ENCODE data around the gene SLC1A7.

Gene SLC1A7

DNA sequence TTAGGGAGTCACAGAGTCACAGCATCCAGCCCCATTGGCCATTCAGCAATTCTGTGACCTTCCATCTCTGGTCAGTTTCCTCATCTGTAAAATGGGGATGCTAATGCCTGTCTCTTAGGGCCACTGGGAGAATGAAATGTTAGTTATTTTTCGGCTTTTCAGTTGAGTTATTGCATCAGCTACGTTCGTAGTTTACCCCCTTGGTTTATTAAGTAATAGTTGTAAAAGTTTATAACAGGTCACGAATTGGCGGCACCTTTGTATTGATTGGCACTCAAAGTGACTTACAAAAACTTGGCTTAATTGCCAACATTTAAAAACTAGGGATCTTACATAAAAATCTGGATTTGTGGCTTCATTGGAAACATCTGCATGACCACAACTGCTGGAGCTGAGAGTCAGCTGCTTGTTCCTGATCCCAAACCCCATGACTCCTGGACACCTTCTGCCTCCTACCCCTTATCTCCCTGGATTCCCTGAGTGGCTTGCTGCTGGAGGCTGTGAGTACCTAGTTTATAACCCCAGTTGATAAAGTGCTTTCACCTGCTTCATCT lies 23.0 kb upstream of the SLC1A7 start:
- DNase-seq (ENCODE audit: low read depth, low spot score) = no peak
- ChIA-PET CTCF (interaction anchor here (1.2 to 2.9 kb wide), 3 partner anchors 12 to 17 kb away, joined by 3 to 12 read pairs (median 8); no protein-coding TSS in a partner anchor), POLR2A (no interaction called here)
- TF ChIP-seq, protein P1, sequence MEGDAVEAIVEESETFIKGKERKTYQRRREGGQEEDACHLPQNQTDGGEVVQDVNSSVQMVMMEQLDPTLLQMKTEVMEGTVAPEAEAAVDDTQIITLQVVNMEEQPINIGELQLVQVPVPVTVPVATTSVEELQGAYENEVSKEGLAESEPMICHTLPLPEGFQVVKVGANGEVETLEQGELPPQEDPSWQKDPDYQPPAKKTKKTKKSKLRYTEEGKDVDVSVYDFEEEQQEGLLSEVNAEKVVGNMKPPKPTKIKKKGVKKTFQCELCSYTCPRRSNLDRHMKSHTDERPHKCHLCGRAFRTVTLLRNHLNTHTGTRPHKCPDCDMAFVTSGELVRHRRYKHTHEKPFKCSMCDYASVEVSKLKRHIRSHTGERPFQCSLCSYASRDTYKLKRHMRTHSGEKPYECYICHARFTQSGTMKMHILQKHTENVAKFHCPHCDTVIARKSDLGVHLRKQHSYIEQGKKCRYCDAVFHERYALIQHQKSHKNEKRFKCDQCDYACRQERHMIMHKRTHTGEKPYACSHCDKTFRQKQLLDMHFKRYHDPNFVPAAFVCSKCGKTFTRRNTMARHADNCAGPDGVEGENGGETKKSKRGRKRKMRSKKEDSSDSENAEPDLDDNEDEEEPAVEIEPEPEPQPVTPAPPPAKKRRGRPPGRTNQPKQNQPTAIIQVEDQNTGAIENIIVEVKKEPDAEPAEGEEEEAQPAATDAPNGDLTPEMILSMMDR (IDR thresholded peaks at IDR 0.05; ENCODE audit: insufficient read depth, low read length, missing control alignments) = no peak
- H3K4me3 ChIP-seq (ENCODE audit: low read depth, low read length) = no peak overlapping the region

DNA sequence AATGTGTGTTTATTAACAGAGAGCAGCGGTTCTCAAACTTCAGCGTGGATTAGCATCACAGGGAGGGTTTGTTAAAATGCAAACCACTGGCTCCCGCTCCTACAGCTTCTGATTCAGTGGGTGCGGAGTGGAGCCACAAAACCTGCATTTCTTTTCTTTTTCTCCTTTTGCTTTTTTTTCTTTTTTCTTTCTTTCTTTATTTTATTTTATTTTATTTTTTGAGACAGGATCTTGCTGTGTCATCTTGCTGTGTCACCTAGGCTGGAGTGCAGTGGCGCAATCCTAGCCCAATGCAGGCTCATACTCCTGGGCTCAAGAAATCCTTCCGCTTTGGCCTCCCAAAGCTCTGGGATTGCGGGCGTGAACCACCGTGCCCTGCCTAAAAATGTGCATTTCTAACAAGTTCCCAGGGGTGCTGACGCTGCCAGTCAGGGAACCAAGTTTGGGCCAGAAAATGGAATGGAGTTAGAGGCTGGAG lies 20.9 kb upstream of the SLC1A7 start:
- TF ChIP-seq, protein P1 (IDR thresholded peaks at IDR 0.05; ENCODE audit: insufficient read depth, low read length, missing control alignments) = no peak
- ChIA-PET POLR2A (no interaction called here), CTCF (interaction anchor here (0.9 to 1.7 kb wide), 3 partner anchors 21 to 73 kb away, joined by 3 to 6 read pairs (median 3); no protein-coding TSS in a partner anchor)
- no peak overlapping the region for H3K4me3 ChIP-seq (ENCODE audit: low read depth, low read length)
- DNase-seq (ENCODE audit: low read depth, low spot score) = no peak

DNA sequence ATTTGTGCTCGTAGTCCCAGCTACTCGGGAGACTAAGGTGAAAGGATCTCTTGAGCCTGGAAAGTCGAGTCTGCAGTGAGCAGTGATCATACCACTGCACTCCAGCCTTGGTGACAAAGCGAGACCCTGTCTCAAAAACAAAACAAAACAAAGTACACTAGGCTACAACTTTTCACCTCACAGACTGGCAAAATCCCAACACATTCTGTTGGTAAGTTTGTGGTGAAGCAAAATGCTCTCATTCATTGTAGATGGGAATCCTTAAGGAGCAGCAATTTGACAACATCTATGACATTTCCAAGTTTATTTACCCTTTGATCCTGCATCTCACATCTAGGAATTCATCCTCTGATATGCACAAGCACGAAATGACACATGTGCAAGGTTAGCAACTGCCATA lies 20.2 kb upstream of the SLC1A7 start:
- POLR2A ChIA-PET = no interaction called here
- CTCF ChIA-PET = no interaction called here

DNA sequence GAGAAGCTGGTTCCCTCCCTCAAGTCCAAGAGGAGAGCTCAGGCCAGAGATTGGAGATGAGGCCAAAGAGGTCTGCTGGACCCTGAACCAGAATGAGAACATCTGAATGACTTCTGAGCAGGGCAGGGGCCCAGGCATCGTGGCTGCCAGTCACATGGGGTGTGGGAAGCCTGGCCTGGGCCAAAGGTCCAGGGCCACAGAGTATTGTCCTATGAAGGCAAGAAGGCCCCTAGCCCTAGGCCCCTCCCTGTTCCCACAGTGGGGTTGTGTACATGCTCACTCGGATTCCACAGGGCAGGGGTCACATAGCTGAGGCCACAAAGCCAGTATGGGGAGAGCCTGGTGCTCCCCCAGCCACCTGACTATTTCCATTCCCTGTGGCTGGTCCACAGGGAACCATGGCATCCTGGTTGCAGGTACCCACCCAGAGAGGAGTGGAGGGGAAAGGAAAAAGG lies 18.5 kb upstream of the SLC1A7 start:
- CTCF ChIA-PET = interaction anchor here (0.9 to 1.4 kb wide), 2 partner anchors 13 to 26 kb away, joined by 3 to 4 read pairs; no protein-coding TSS in a partner anchor
- no peak for DNase-seq (ENCODE audit: low read depth, low spot score)
- H3K4me3 ChIP-seq (ENCODE audit: low read depth, low read length) = no peak overlapping the region
- POLR2A ChIA-PET = no interaction called here
- TF ChIP-seq, protein P1 (IDR thresholded peaks at IDR 0.05; ENCODE audit: insufficient read depth, low read length, missing control alignments) = no peak

More for the DNA sequence above, 20.2 kb upstream of the SLC1A7 start:
- DNase-seq (ENCODE audit: low read depth, low spot score) = no peak
- H3K4me3 ChIP-seq (ENCODE audit: low read depth, low read length) = no peak overlapping the region
- TF ChIP-seq, protein P1 (IDR thresholded peaks at IDR 0.05; ENCODE audit: insufficient read depth, low read length, missing control alignments) = no peak

DNA sequence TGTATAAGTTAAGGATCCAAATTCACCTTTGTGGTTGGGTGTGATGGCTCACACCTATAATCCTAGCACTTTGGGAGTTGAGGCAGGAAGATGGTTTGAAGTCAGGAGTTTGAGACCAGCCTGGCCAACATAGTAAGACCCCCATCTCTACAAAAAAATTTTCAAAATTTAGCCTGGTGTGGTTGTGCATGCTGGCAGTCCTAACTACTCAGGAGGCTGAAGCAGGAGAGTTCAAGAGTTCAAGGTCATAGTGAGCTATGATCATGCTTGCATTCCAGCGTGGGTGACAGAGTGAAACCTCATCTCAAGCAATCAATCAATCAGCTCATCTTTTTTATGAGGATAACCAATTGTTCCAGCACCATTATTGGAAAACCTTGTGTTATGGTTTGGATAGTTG lies 16.5 kb upstream of the SLC1A7 start:
- CTCF ChIA-PET = interaction anchor here (1.0 kb wide), 1 partner anchor 13 kb away, joined by 3 read pairs; no protein-coding TSS in a partner anchor
- no peak overlapping the region for H3K4me3 ChIP-seq (ENCODE audit: low read depth, low read length)
- DNase-seq (ENCODE audit: low read depth, low spot score) = no peak
- TF ChIP-seq, protein P1 (IDR thresholded peaks at IDR 0.05; ENCODE audit: insufficient read depth, low read length, missing control alignments) = no peak
- POLR2A ChIA-PET = no interaction called here

DNA sequence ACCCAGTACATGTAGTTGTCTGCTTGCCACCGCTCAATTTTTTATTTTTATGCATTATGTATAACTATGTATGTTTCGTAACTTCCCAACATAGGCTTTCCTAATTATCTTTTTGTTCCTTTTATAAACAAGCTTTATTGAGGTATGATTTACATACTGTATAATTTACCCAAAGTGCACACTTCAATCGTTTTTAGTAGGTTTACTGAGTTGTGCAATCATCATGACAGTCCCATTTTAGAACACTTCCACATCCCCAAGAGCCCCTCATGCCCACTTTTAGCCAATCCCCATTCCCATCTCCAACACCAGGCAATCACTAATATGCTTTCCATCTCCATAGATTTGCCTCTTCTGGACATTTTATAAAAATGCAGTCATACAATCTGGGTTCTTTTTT lies 14.3 kb upstream of the SLC1A7 start:
- no peak for DNase-seq (ENCODE audit: low read depth, low spot score)
- TF ChIP-seq, protein P1 (IDR thresholded peaks at IDR 0.05; ENCODE audit: insufficient read depth, low read length, missing control alignments) = no peak
- ChIA-PET CTCF (interaction anchor here (0.8 to 1.1 kb wide), 2 partner anchors 9 to 19 kb away, joined by 3 read pairs; no protein-coding TSS in a partner anchor), POLR2A (no interaction called here)
- H3K4me3 ChIP-seq (ENCODE audit: low read depth, low read length) = no peak overlapping the region

Measured in AG04449 (cell line).